Neural cell (in vitro differentiated cells): ENCODE results near the gene SLC34A3.

Source experiments
- EP300 ChIP-seq: fragments of 450-650 bp; conservative IDR thresholded peaks from 2 replicates; pipeline ENCODE4 v1.6.1; 2014; ENCODE audit warnings: antibody characterized with exemption, mild to moderate bottlenecking, moderate library complexity; ENCODE audit not compliant: poor library complexity, severe bottlenecking
- EZH2 ChIP-seq: fragments of 200-600, 300-800 bp; shearing (Covaris generic), sonication (generic); IDR thresholded peaks from 2 replicates; pipeline ENCODE4 v1.6.1; 2014; ENCODE audit warnings: antibody characterized with exemption, low read length, borderline replicate concordance, mild to moderate bottlenecking; ENCODE audit not compliant: insufficient read depth, poor library complexity, severe bottlenecking
- MXI1 ChIP-seq: fragments of 450-650 bp; conservative IDR thresholded peaks from 2 replicates; pipeline ENCODE4 v1.6.1; 2014; ENCODE audit warnings: antibody characterized with exemption, mild to moderate bottlenecking; ENCODE audit not compliant: poor library complexity, severe bottlenecking
- POLR2AphosphoS5 ChIP-seq: IDR thresholded peaks from 2 replicates; pipeline ENCODE4 v1.6.1; 2012
- SMC3 ChIP-seq: fragments of 450-650 bp; conservative IDR thresholded peaks from 2 replicates; pipeline ENCODE4 v1.6.1; 2014; ENCODE audit warnings: antibody characterized with exemption, mild to moderate bottlenecking, moderate library complexity; ENCODE audit not compliant: poor library complexity
- TAF1 ChIP-seq: IDR thresholded peaks from 2 replicates; pipeline ENCODE4 v1.6.1; 2012; ENCODE audit warnings: low read depth
- TF ChIP-seq, protein P1 (sequence below): fragments of 450-650 bp; IDR thresholded peaks from 2 replicates; pipeline ENCODE4 v1.5.1; 2014; ENCODE audit warnings: antibody characterized with exemption, mild to moderate bottlenecking, moderate library complexity; ENCODE audit not compliant: poor library complexity, severe bottlenecking
- TF ChIP-seq, protein P2 (sequence below): IDR thresholded peaks from 2 replicates; pipeline ENCODE4 v1.6.1; 2012; ENCODE audit warnings: borderline replicate concordance

DNA sequence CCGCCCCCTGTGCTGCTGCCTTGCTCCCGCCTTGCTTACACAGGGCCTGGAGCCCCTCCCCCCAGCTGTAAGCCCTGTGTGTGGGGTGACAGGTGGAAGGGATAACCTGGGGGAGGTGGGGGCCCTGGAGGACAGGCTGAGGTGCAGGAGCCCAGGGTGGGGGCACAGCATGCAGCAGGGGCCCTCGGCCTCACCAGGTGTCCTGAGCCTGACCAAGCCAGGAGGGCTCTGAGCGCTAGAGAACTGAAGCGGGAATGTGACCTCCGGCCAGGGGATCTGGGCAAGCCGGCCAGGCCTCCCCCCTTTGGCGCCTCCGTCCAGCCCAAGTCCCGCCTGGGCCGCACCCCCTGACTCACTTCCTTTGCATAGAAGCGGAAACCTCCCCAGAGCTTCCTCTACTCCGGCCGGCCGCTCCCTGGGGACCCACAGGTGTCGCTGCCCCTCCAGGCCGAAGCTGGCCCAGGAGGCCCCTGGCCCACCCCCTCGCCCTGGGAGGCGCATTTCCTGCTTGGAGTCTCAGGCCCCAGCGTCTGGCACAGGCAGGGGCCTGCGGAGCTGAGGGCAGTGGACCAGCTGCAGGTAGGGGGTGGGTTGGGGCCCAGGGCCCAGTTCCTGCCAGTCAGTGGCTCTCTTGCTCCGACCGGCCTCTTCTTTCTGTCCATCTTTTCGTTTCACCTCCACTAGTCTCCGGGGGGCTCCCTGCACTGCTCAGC is 46.8 kb downstream of the SLC34A3 start, which contains the start of gene TOR4A:
- TF ChIP-seq, protein P1, sequence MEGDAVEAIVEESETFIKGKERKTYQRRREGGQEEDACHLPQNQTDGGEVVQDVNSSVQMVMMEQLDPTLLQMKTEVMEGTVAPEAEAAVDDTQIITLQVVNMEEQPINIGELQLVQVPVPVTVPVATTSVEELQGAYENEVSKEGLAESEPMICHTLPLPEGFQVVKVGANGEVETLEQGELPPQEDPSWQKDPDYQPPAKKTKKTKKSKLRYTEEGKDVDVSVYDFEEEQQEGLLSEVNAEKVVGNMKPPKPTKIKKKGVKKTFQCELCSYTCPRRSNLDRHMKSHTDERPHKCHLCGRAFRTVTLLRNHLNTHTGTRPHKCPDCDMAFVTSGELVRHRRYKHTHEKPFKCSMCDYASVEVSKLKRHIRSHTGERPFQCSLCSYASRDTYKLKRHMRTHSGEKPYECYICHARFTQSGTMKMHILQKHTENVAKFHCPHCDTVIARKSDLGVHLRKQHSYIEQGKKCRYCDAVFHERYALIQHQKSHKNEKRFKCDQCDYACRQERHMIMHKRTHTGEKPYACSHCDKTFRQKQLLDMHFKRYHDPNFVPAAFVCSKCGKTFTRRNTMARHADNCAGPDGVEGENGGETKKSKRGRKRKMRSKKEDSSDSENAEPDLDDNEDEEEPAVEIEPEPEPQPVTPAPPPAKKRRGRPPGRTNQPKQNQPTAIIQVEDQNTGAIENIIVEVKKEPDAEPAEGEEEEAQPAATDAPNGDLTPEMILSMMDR, result no peak
- TF ChIP-seq POLR2AphosphoS5 (no peak), TAF1 (no peak), EP300 (no peak), SMC3 (no peak), MXI1 (no peak), EZH2 (no peak)
- TF ChIP-seq, protein P2, sequence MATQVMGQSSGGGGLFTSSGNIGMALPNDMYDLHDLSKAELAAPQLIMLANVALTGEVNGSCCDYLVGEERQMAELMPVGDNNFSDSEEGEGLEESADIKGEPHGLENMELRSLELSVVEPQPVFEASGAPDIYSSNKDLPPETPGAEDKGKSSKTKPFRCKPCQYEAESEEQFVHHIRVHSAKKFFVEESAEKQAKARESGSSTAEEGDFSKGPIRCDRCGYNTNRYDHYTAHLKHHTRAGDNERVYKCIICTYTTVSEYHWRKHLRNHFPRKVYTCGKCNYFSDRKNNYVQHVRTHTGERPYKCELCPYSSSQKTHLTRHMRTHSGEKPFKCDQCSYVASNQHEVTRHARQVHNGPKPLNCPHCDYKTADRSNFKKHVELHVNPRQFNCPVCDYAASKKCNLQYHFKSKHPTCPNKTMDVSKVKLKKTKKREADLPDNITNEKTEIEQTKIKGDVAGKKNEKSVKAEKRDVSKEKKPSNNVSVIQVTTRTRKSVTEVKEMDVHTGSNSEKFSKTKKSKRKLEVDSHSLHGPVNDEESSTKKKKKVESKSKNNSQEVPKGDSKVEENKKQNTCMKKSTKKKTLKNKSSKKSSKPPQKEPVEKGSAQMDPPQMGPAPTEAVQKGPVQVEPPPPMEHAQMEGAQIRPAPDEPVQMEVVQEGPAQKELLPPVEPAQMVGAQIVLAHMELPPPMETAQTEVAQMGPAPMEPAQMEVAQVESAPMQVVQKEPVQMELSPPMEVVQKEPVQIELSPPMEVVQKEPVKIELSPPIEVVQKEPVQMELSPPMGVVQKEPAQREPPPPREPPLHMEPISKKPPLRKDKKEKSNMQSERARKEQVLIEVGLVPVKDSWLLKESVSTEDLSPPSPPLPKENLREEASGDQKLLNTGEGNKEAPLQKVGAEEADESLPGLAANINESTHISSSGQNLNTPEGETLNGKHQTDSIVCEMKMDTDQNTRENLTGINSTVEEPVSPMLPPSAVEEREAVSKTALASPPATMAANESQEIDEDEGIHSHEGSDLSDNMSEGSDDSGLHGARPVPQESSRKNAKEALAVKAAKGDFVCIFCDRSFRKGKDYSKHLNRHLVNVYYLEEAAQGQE, result no peak
